IMR-90 (cell line): ENCODE results near the gene SPON1. TPM values are rescaled to one million over a fixed set of nuclear protein-coding genes. Genes with fewer than 3 reads are reported as not detected.

Experiments
- ATAC-seq: fragments of 200-7000 bp; cut with Tn5 transposase; 2 replicates; pipeline ENCODE4 v1.9.1; 2020; ENCODE audit warnings: low read depth, mild to moderate bottlenecking, moderate library complexity
- BruUV-seq: library from RNA; stranded (reverse); fragments of 400-500 nt; replicated peaks from 2 replicates; lab custom pipeline; 2021; lab: Mats Ljungman, UMichigan
- CTCF ChIA-PET: fragments of 300-600 bp; formaldehyde crosslinking; extraction: SDS; loops from one replicate; lab custom pipeline; 2021; ENCODE audit warnings: antibody characterized with exemption; lab: Yijun Ruan, JAX
- POLR2A ChIA-PET: fragments of 300-600 bp; sonication (Branson Sonifier 250); formaldehyde crosslinking; loops from one replicate; lab custom pipeline; 2022; ENCODE audit warnings: antibody characterized with exemption; ENCODE audit not compliant: unreplicated experiment; lab: Charles Lee
- DNase-seq: peaks from one replicate; pipeline ENCODE4 v3.0.0; 2013
- H2AFZ ChIP-seq: replicated peaks from 2 replicates; pipeline ENCODE3; 2013; ENCODE audit warnings: low read length, mild to moderate bottlenecking; ENCODE audit not compliant: poor library complexity
- H2AK5ac ChIP-seq: 2 replicates; pipeline ENCODE4 v1.6.1; 2013; ENCODE audit warnings: low read depth, low read length, inconsistent platforms
- H2AK9ac ChIP-seq: replicated peaks from 2 replicates; pipeline ENCODE3; 2013; ENCODE audit warnings: mild to moderate bottlenecking, low read depth, low read length, moderate library complexity; ENCODE audit not compliant: poor library complexity
- H2BK120ac ChIP-seq: 2 replicates; pipeline ENCODE4 v1.6.1; 2013; ENCODE audit warnings: low read depth, low read length, inconsistent platforms
- H2BK15ac ChIP-seq: 3 replicates; pipeline ENCODE4 v1.6.1; 2013; ENCODE audit warnings: low read depth, low read length, inconsistent platforms
- H2BK20ac ChIP-seq: 2 replicates; pipeline ENCODE4 v1.6.1; 2013; ENCODE audit warnings: low read depth, mild to moderate bottlenecking, inconsistent platforms, low read length, moderate library complexity
- H2BK5ac ChIP-seq: 2 replicates; pipeline ENCODE4 v1.6.1; 2013; ENCODE audit warnings: mild to moderate bottlenecking, low read depth, low read length, inconsistent platforms; ENCODE audit not compliant: poor library complexity, severe bottlenecking
- H3K14ac ChIP-seq: replicated peaks from 2 replicates; pipeline ENCODE4 v1.6.1; 2013; ENCODE audit warnings: low read depth, low read length, inconsistent platforms
- H3K18ac ChIP-seq: 2 replicates; pipeline ENCODE4 v1.6.1; 2013; ENCODE audit warnings: low read depth, low read length, control low read depth
- H3K23ac ChIP-seq: 2 replicates; pipeline ENCODE4 v1.6.1; 2013; ENCODE audit warnings: low read depth, low read length, inconsistent platforms
- H3K27ac ChIP-seq: 2 replicates; pipeline ENCODE4 v1.5.1; 2013; ENCODE audit warnings: mild to moderate bottlenecking, control low read depth, low read length; ENCODE audit not compliant: insufficient read depth
- H3K27me3 ChIP-seq: 2 replicates; pipeline ENCODE4 v1.6.1; 2013; ENCODE audit warnings: low read length; ENCODE audit not compliant: control insufficient read depth, insufficient read depth
- H3K36me3 ChIP-seq: 2 replicates; pipeline ENCODE4 v1.6.1; 2013; ENCODE audit warnings: low read length, mixed read lengths; ENCODE audit not compliant: control insufficient read depth, insufficient read depth
- H3K4ac ChIP-seq: 2 replicates; pipeline ENCODE4 v1.6.1; 2013; ENCODE audit warnings: low read depth, low read length, inconsistent platforms
- H3K4me1 ChIP-seq: 2 replicates; pipeline ENCODE4 v1.6.1; 2013; ENCODE audit warnings: low read length, mixed read lengths; ENCODE audit not compliant: control insufficient read depth, insufficient read depth
- H3K4me2 ChIP-seq: 2 replicates; pipeline ENCODE4 v1.6.1; 2013; ENCODE audit warnings: low read depth, mild to moderate bottlenecking, control low read depth, low read length, moderate library complexity
- H3K4me3 ChIP-seq: 2 replicates; pipeline ENCODE4 v1.5.1; 2013; ENCODE audit warnings: low read depth, mild to moderate bottlenecking, control low read depth, low read length, moderate library complexity; ENCODE audit not compliant: insufficient read depth
- H3K56ac ChIP-seq: 2 replicates; pipeline ENCODE4 v1.6.1; 2013; ENCODE audit warnings: low read length, inconsistent platforms; ENCODE audit not compliant: insufficient read depth; ENCODE audit errors: extremely low read depth
- H3K79me1 ChIP-seq, 2 experiments: 2 replicates each; pipeline ENCODE4 v1.6.1; 2013; ENCODE audit warnings: low read length in 2 of 2, inconsistent platforms in 1 of 2, low read depth in 1 of 2
- H3K9ac ChIP-seq: 2 replicates; pipeline ENCODE4 v1.6.1; 2013; ENCODE audit warnings: low read depth, low read length, control low read depth
- H3K9me1 ChIP-seq: 2 replicates; pipeline ENCODE4 v1.6.1; 2013; ENCODE audit warnings: low read length, inconsistent platforms; ENCODE audit not compliant: insufficient read depth
- H3K9me3 ChIP-seq: 2 replicates; pipeline ENCODE4 v1.6.1; 2013; ENCODE audit warnings: low read length; ENCODE audit not compliant: control insufficient read depth, insufficient read depth
- H4K20me1 ChIP-seq: 2 replicates; pipeline ENCODE4 v1.6.1; 2013; ENCODE audit warnings: low read length, inconsistent platforms; ENCODE audit not compliant: insufficient read depth
- H4K5ac ChIP-seq: 2 replicates; pipeline ENCODE4 v1.6.1; 2013; ENCODE audit warnings: mild to moderate bottlenecking, low read depth, low read length, control low read depth
- H4K8ac ChIP-seq, 2 experiments: 2 replicates each; pipeline ENCODE4 v1.6.1; 2013; ENCODE audit warnings: low read depth in 2 of 2, low read length in 2 of 2, control low read depth in 1 of 2, inconsistent platforms in 1 of 2
- H4K91ac ChIP-seq: 2 replicates; pipeline ENCODE4 v1.6.1; 2013; ENCODE audit warnings: low read depth, low read length, inconsistent platforms; ENCODE audit not compliant: insufficient read depth
- BHLHE40 ChIP-seq: fragments of 150-350 bp; IDR thresholded peaks from 2 replicates; pipeline ENCODE4 v1.6.1; 2016; ENCODE audit warnings: mild to moderate bottlenecking, low read depth, low read length
- CHD1 ChIP-seq: IDR thresholded peaks from 2 replicates; pipeline ENCODE4 v1.6.1; 2012; ENCODE audit warnings: low read depth, low read length, improper control_type of control experiment
- CTCF ChIP-seq: conservative IDR thresholded peaks from 2 replicates; pipeline ENCODE4 v1.5.1; 2012; ENCODE audit warnings: mild to moderate bottlenecking, low read depth, low read length, improper control_type of control experiment
- ELK1 ChIP-seq: fragments of 150-350 bp; IDR thresholded peaks from 2 replicates; pipeline ENCODE4 v1.6.1; 2016; ENCODE audit warnings: low read depth, mild to moderate bottlenecking, low read length, moderate library complexity, borderline replicate concordance
- FOS ChIP-seq: fragments of 150-350 bp; IDR thresholded peaks from 2 replicates; pipeline ENCODE4 v1.6.1; 2016; ENCODE audit warnings: low read depth, low read length
- MAFK ChIP-seq: IDR thresholded peaks from 2 replicates; pipeline ENCODE4 v1.6.1; 2012; ENCODE audit warnings: low read depth, low read length, improper control_type of control experiment
- MAZ ChIP-seq: IDR thresholded peaks from 2 replicates; pipeline ENCODE4 v1.6.1; 2012; ENCODE audit warnings: low read depth, mild to moderate bottlenecking, low read length, improper control_type of control experiment, moderate library complexity, borderline replicate concordance
- MXI1 ChIP-seq: IDR thresholded peaks from 2 replicates; pipeline ENCODE4 v1.6.1; 2012; ENCODE audit warnings: low read depth, mild to moderate bottlenecking, low read length, moderate library complexity, borderline replicate concordance
- NFE2L2 ChIP-seq: fragments of 150-350 bp; IDR thresholded peaks from 2 replicates; pipeline ENCODE4 v1.6.1; 2016; ENCODE audit warnings: low read depth, mild to moderate bottlenecking, low read length
- RCOR1 ChIP-seq: IDR thresholded peaks from 2 replicates; pipeline ENCODE4 v1.6.1; 2012; ENCODE audit warnings: mild to moderate bottlenecking, low read length, improper control_type of control experiment; ENCODE audit not compliant: insufficient replicate concordance
- RFX5 ChIP-seq: IDR thresholded peaks from 2 replicates; pipeline ENCODE4 v1.8.0; 2012; ENCODE audit warnings: low read depth, mild to moderate bottlenecking, low read length, moderate library complexity
- SMC3 ChIP-seq: fragments of 150-350 bp; IDR thresholded peaks from 2 replicates; pipeline ENCODE4 v1.6.1; 2016; ENCODE audit warnings: low read depth, mild to moderate bottlenecking, antibody characterized with exemption, low read length, moderate library complexity
- WGBS, 2 experiments: methylation state at CpG; one replicate each; pipeline versions ENCODE4 v1.1.5 to v1.1.7; 2013; ENCODE audit warnings: missing lambda C conversion rate in 2 of 2; ENCODE audit not compliant: insufficient read length in 1 of 2; ENCODE audit errors: extremely low coverage in 2 of 2; 5-methylcytosine and 5-hydroxymethylcytosine counted together
- dilution Hi-C: fragments of 300-500 bp; cut with HindIII; formaldehyde crosslinking; loops from one replicate; pipeline ENCODE4 v1.14.3; 2018; ENCODE audit warnings: low sequenced_read_pairs; ENCODE audit not compliant: unreplicated experiment
- in situ Hi-C: fragments of 300-500 bp; cut with MboI; formaldehyde crosslinking; loops from 3 replicates; pipeline ENCODE4 v1.14.3; 2019; ENCODE audit warnings: low sequenced_read_pairs, inconsistent platforms, mixed read lengths
- intact Hi-C: fragments of 100-400 bp; cut with micrococcal nuclease; formaldehyde crosslinking; loops from 2 replicates; pipeline ENCODE4 v1.10.0; 2022
- polyA plus RNA-seq, 3 experiments: library from polyadenylated mRNA; depleted of rRNA; stranded (reverse); fragments of >200 nt; gene quantifications; 2 replicates each; pipeline ENCODE4 v1.2.3, GENCODE V29; 2012; ENCODE audit warnings: low replicate concordance in 1 of 3
- total RNA-seq: library from RNA; depleted of rRNA; stranded (reverse); fragments of >200 nt; gene quantifications from 2 replicates; pipeline ENCODE4 v1.2.3, GENCODE V29; 2012

The SPON1 gene
- total and polyA plus RNA-seq, 2 of the 4 experiments (the other 2 are of a cell fraction) = 0.62 to 0.72 TPM

- DNase-seq (no peak), ATAC-seq (no peak)
- Histone ChIP-seq H3K9me1 (no peaks in the 10 kb centered on the region), H3K36me3 (no peaks in the 10 kb centered on the region), H2AFZ (no peak overlapping the region), H3K56ac (no peak overlapping the region), H3K27me3 (peaks cover 7% of the 10 kb centered on the region), H2AK9ac (no peak overlapping the region), H4K5ac (no peak overlapping the region), H2BK20ac (no peak overlapping the region), H2BK15ac (no peak overlapping the region), H2BK5ac (no peak overlapping the region), H4K20me1 (no peaks in the 10 kb centered on the region), H3K9me3 (no peaks in the 10 kb centered on the region), H3K9ac (no peak overlapping the region), H4K91ac (no peak overlapping the region), H3K4me2 (no peak overlapping the region), H3K14ac (no peak overlapping the region), H3K4ac (no peak overlapping the region), H3K18ac (no peak overlapping the region), H2BK120ac (no peak overlapping the region), H3K27ac (no peak overlapping the region), H3K23ac (no peak overlapping the region), H3K79me1 (no peaks in the 10 kb centered on the region), H2AK5ac (no peak overlapping the region), H3K4me3 (no peak overlapping the region), H4K8ac (no peak overlapping the region), H3K4me1 (no peaks in the 10 kb centered on the region)
- no CpG with 5 or more reads among the region's 1 CpG for WGBS, 2 experiments
- ChIA-PET POLR2A (no interaction called here), CTCF (no interaction called here)
- no TSS peak for BruUV-seq
- intact Hi-C loops (no loop called here), in situ Hi-C loops (no loop called here), dilution Hi-C loops (no loop called here)
- TF ChIP-seq BHLHE40 (no peak), MXI1 (no peak), SMC3 (no peak), RCOR1 (no peak), NFE2L2 (no peak), RFX5 (no peak), MAZ (no peak), CTCF (no peak), MAFK (no peak), ELK1 (no peak), FOS (no peak), CHD1 (no peak)
Observed at GRCh38 chr11:13923182-13923581, 39.3 kb upstream of the SPON1 start.
